IMR-90 (cell line): Measurements from ENCODE around the gene CRB1. TPM values are rescaled to one million over a fixed set of nuclear protein-coding genes. Genes with fewer than 3 reads are reported as not detected.

ENCODE experiments used
- ATAC-seq: fragments of 200-7000 bp; cut with Tn5 transposase; 2 replicates; pipeline ENCODE4 v1.9.1; 2020; ENCODE audit warnings: low read depth, mild to moderate bottlenecking, moderate library complexity
- BruUV-seq: library from RNA; stranded (reverse); fragments of 400-500 nt; replicated peaks from 2 replicates; lab custom pipeline; 2021; lab: Mats Ljungman, UMichigan
- CTCF ChIA-PET: fragments of 300-600 bp; formaldehyde crosslinking; extraction: SDS; loops from one replicate; lab custom pipeline; 2021; ENCODE audit warnings: antibody characterized with exemption; lab: Yijun Ruan, JAX
- POLR2A ChIA-PET: fragments of 300-600 bp; sonication (Branson Sonifier 250); formaldehyde crosslinking; loops from one replicate; lab custom pipeline; 2022; ENCODE audit warnings: antibody characterized with exemption; ENCODE audit not compliant: unreplicated experiment; lab: Charles Lee
- DNase-seq: peaks from one replicate; pipeline ENCODE4 v3.0.0; 2013
- H2AFZ ChIP-seq: replicated peaks from 2 replicates; pipeline ENCODE3; 2013; ENCODE audit warnings: low read length, mild to moderate bottlenecking; ENCODE audit not compliant: poor library complexity
- H2AK5ac ChIP-seq: 2 replicates; pipeline ENCODE4 v1.6.1; 2013; ENCODE audit warnings: low read depth, low read length, inconsistent platforms
- H2AK9ac ChIP-seq: replicated peaks from 2 replicates; pipeline ENCODE3; 2013; ENCODE audit warnings: mild to moderate bottlenecking, low read depth, low read length, moderate library complexity; ENCODE audit not compliant: poor library complexity
- H2BK120ac ChIP-seq: 2 replicates; pipeline ENCODE4 v1.6.1; 2013; ENCODE audit warnings: low read depth, low read length, inconsistent platforms
- H2BK15ac ChIP-seq: 3 replicates; pipeline ENCODE4 v1.6.1; 2013; ENCODE audit warnings: low read depth, low read length, inconsistent platforms
- H2BK20ac ChIP-seq: 2 replicates; pipeline ENCODE4 v1.6.1; 2013; ENCODE audit warnings: low read depth, mild to moderate bottlenecking, inconsistent platforms, low read length, moderate library complexity
- H2BK5ac ChIP-seq: 2 replicates; pipeline ENCODE4 v1.6.1; 2013; ENCODE audit warnings: mild to moderate bottlenecking, low read depth, low read length, inconsistent platforms; ENCODE audit not compliant: poor library complexity, severe bottlenecking
- H3K14ac ChIP-seq: replicated peaks from 2 replicates; pipeline ENCODE4 v1.6.1; 2013; ENCODE audit warnings: low read depth, low read length, inconsistent platforms
- H3K18ac ChIP-seq: 2 replicates; pipeline ENCODE4 v1.6.1; 2013; ENCODE audit warnings: low read depth, low read length, control low read depth
- H3K23ac ChIP-seq: 2 replicates; pipeline ENCODE4 v1.6.1; 2013; ENCODE audit warnings: low read depth, low read length, inconsistent platforms
- H3K27ac ChIP-seq: 2 replicates; pipeline ENCODE4 v1.5.1; 2013; ENCODE audit warnings: mild to moderate bottlenecking, control low read depth, low read length; ENCODE audit not compliant: insufficient read depth
- H3K27me3 ChIP-seq: 2 replicates; pipeline ENCODE4 v1.6.1; 2013; ENCODE audit warnings: low read length; ENCODE audit not compliant: control insufficient read depth, insufficient read depth
- H3K36me3 ChIP-seq: 2 replicates; pipeline ENCODE4 v1.6.1; 2013; ENCODE audit warnings: low read length, mixed read lengths; ENCODE audit not compliant: control insufficient read depth, insufficient read depth
- H3K4ac ChIP-seq: 2 replicates; pipeline ENCODE4 v1.6.1; 2013; ENCODE audit warnings: low read depth, low read length, inconsistent platforms
- H3K4me1 ChIP-seq: 2 replicates; pipeline ENCODE4 v1.6.1; 2013; ENCODE audit warnings: low read length, mixed read lengths; ENCODE audit not compliant: control insufficient read depth, insufficient read depth
- H3K4me2 ChIP-seq: 2 replicates; pipeline ENCODE4 v1.6.1; 2013; ENCODE audit warnings: low read depth, mild to moderate bottlenecking, control low read depth, low read length, moderate library complexity
- H3K4me3 ChIP-seq: 2 replicates; pipeline ENCODE4 v1.5.1; 2013; ENCODE audit warnings: low read depth, mild to moderate bottlenecking, control low read depth, low read length, moderate library complexity; ENCODE audit not compliant: insufficient read depth
- H3K56ac ChIP-seq: 2 replicates; pipeline ENCODE4 v1.6.1; 2013; ENCODE audit warnings: low read length, inconsistent platforms; ENCODE audit not compliant: insufficient read depth; ENCODE audit errors: extremely low read depth
- H3K79me1 ChIP-seq, 2 experiments: 2 replicates each; pipeline ENCODE4 v1.6.1; 2013; ENCODE audit warnings: low read length in 2 of 2, inconsistent platforms in 1 of 2, low read depth in 1 of 2
- H3K9ac ChIP-seq: 2 replicates; pipeline ENCODE4 v1.6.1; 2013; ENCODE audit warnings: low read depth, low read length, control low read depth
- H3K9me1 ChIP-seq: 2 replicates; pipeline ENCODE4 v1.6.1; 2013; ENCODE audit warnings: low read length, inconsistent platforms; ENCODE audit not compliant: insufficient read depth
- H3K9me3 ChIP-seq: 2 replicates; pipeline ENCODE4 v1.6.1; 2013; ENCODE audit warnings: low read length; ENCODE audit not compliant: control insufficient read depth, insufficient read depth
- H4K20me1 ChIP-seq: 2 replicates; pipeline ENCODE4 v1.6.1; 2013; ENCODE audit warnings: low read length, inconsistent platforms; ENCODE audit not compliant: insufficient read depth
- H4K5ac ChIP-seq: 2 replicates; pipeline ENCODE4 v1.6.1; 2013; ENCODE audit warnings: mild to moderate bottlenecking, low read depth, low read length, control low read depth
- H4K8ac ChIP-seq, 2 experiments: 2 replicates each; pipeline ENCODE4 v1.6.1; 2013; ENCODE audit warnings: low read depth in 2 of 2, low read length in 2 of 2, control low read depth in 1 of 2, inconsistent platforms in 1 of 2
- H4K91ac ChIP-seq: 2 replicates; pipeline ENCODE4 v1.6.1; 2013; ENCODE audit warnings: low read depth, low read length, inconsistent platforms; ENCODE audit not compliant: insufficient read depth
- CTCF ChIP-seq: conservative IDR thresholded peaks from 2 replicates; pipeline ENCODE4 v1.5.1; 2012; ENCODE audit warnings: mild to moderate bottlenecking, low read depth, low read length, improper control_type of control experiment
- MAFK ChIP-seq: IDR thresholded peaks from 2 replicates; pipeline ENCODE4 v1.6.1; 2012; ENCODE audit warnings: low read depth, low read length, improper control_type of control experiment
- MAZ ChIP-seq: IDR thresholded peaks from 2 replicates; pipeline ENCODE4 v1.6.1; 2012; ENCODE audit warnings: low read depth, mild to moderate bottlenecking, low read length, improper control_type of control experiment, moderate library complexity, borderline replicate concordance
- RFX5 ChIP-seq: IDR thresholded peaks from 2 replicates; pipeline ENCODE4 v1.8.0; 2012; ENCODE audit warnings: low read depth, mild to moderate bottlenecking, low read length, moderate library complexity
- WGBS, 2 experiments: methylation state at CpG; one replicate each; pipeline versions ENCODE4 v1.1.5 to v1.1.7; 2013; ENCODE audit warnings: missing lambda C conversion rate in 2 of 2; ENCODE audit not compliant: insufficient read length in 1 of 2; ENCODE audit errors: extremely low coverage in 2 of 2; 5-methylcytosine and 5-hydroxymethylcytosine counted together
- dilution Hi-C: fragments of 300-500 bp; cut with HindIII; formaldehyde crosslinking; loops from one replicate; pipeline ENCODE4 v1.14.3; 2018; ENCODE audit warnings: low sequenced_read_pairs; ENCODE audit not compliant: unreplicated experiment
- in situ Hi-C: fragments of 300-500 bp; cut with MboI; formaldehyde crosslinking; loops from 3 replicates; pipeline ENCODE4 v1.14.3; 2019; ENCODE audit warnings: low sequenced_read_pairs, inconsistent platforms, mixed read lengths
- intact Hi-C: fragments of 100-400 bp; cut with micrococcal nuclease; formaldehyde crosslinking; loops from 2 replicates; pipeline ENCODE4 v1.10.0; 2022
- polyA plus RNA-seq, 3 experiments: library from polyadenylated mRNA; depleted of rRNA; stranded (reverse); fragments of >200 nt; gene quantifications; 2 replicates each; pipeline ENCODE4 v1.2.3, GENCODE V29; 2012; ENCODE audit warnings: low replicate concordance in 1 of 3
- total RNA-seq: library from RNA; depleted of rRNA; stranded (reverse); fragments of >200 nt; gene quantifications from 2 replicates; pipeline ENCODE4 v1.2.3, GENCODE V29; 2012

The CRB1 gene
- total and polyA plus RNA-seq, 2 of the 4 experiments (the other 2 are of a cell fraction): not detected

- Histone ChIP-seq H2BK15ac (no peak overlapping the region), H2BK5ac (no peak overlapping the region), H3K18ac (no peak overlapping the region), H2AFZ (no peak overlapping the region), H4K5ac (no peak overlapping the region), H3K9ac (no peak overlapping the region), H3K9me3 (no peaks in the 10 kb centered on the region), H2AK5ac (no peak overlapping the region), H3K14ac (no peak overlapping the region), H3K56ac (no peak overlapping the region), H3K27me3 (no peaks in the 10 kb centered on the region), H3K79me1 (no peaks in the 10 kb centered on the region), H4K8ac (no peak overlapping the region), H3K27ac (no peak overlapping the region), H3K9me1 (no peaks in the 10 kb centered on the region), H3K36me3 (no peaks in the 10 kb centered on the region), H2BK20ac (no peak overlapping the region), H3K4me2 (no peak overlapping the region), H2BK120ac (no peak overlapping the region), H2AK9ac (no peak overlapping the region), H3K4ac (no peak overlapping the region), H3K4me1 (no peaks in the 10 kb centered on the region), H3K4me3 (no peak overlapping the region), H4K20me1 (no peaks in the 10 kb centered on the region), H4K91ac (no peak overlapping the region), H3K23ac (no peak overlapping the region)
- intact Hi-C loops (no loop called here), in situ Hi-C loops (no loop called here), dilution Hi-C loops (no loop called here)
- POLR2A ChIA-PET: no interaction called here
- DNase-seq (no peak), ATAC-seq (no peak)
- CTCF ChIA-PET: no interaction called here
- TF ChIP-seq RFX5 (no peak), CTCF (no peak), MAZ (no peak), MAFK (peak; percentile 64)
- WGBS, 2 experiments: no CpG with 5 or more reads among the region's 4 CpGs
- BruUV-seq: no TSS peak
Measured at GRCh38 chr1:197393772-197394171, 125.7 kb downstream of the CRB1 start.
